Stimulated activated CD4-positive, alpha-beta T cell treated with anti-CD3 and anti-CD28 coated beads, Interleukin-2, amount 100 ng/mL, for 4 hours (primary cell): ENCODE results near the gene HOXD12.

Source experiments
- DNase-seq: peaks from one replicate; pipeline ENCODE4 v3.0.0-alpha.2; 2020; ENCODE audit warnings: low read depth

Gene HOXD12

GRCh38 chr2:176149481-176149938 lies 49.9 kb downstream of the HOXD12 start:
- no peak for DNase-seq

DNA sequence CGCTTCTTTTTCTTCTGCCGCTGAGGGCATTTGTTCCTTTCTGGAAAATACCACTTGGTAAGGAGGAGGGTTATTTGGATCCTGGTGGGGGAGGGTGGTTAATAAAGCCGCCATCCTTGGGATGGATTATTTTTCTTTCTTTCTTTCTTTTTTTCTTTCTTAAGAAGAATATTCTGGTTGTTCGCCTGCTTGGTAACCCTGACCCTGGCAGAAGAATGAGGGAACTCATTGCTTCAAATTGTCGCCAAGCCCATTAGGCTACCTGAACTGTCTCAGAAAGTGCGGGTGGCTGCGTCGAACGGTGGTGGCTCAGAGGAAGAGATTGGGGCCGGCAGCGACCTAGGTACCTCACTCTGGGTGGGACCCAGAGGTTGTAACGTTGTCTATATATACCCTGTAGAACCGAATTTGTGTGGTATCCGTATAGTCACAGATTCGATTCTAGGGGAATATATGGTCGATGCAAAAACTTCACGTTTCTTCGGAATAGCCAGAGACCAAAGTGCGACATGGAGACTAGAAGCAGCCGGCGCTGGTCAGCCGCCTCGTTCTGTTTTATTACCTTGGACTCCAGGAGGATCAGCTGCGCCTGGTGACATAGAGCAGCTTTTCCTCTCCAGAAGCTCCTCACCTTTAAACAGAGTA lies 50.5 kb downstream of the HOXD12 start:
- no peak for DNase-seq

DNA sequence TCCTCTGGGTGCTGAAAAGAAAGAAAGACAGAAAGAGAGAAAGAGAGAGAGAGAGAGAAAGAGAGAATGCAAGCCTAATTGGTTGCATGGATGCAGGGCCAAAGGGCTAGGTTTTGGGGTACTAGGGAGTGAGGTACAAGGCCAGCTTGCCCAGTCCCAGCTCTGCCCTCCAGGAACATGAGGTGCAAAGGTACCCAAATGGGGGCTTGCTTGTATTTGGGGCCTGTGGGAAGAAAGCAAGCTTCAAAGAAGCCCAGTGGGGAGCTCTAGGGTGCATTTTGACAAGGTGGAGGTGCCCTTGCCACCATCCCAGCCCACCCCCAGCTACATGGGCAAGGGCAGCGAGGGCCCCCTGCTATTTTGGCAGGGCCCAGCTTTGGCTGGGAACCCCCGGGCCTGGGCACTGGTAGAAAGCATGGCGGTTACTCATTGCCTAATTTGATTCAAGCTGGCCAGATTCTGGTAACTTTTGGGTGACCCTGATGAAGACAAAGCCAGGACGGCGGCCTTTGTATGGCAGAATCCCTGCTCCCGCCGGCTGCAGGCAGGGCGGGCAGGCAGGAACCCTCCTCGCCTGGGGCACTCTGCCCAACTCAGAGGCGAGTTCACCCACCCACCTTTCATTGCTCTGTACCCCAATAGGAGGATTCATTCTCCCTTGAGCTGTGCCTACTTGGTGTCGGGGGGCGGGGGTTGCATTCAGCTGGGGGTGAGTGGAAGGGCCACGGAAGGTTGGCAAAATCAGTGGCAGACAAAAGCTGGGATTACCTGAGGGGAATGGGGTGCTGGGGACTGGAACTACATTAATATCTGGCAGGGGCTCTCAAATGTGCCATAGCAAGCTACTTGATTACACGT lies 51.2 kb downstream of the HOXD12 start:
- DNase-seq: no peak

GRCh38 chr2:176151442-176152287 lies 52.1 kb downstream of the HOXD12 start, which contains the start of gene HOXD4:
HOXD4 (plus strand) TSS chr2:176151550; CDS start chr2:176151634, 84 bp downstream.
- DNase-seq: no peak
